Stimulated activated CD4-positive, alpha-beta T cell treated with anti-CD3 and anti-CD28 coated beads, Interleukin-2, amount 100 ng/mL, for 48 hours (primary cell): Measurements from ENCODE around the gene DND1.
A peak's percentile ranks its signal among the peaks of the same experiment; 100 is the strongest.
"Not testable (repeated sequence)": the region's sequence is repeated elsewhere in the genome, so short reads cannot be mapped to it uniquely, and the experiment has no call there.

Source experiments
- DNase-seq, 2 donors: peaks; one replicate each; pipeline ENCODE4 v3.0.0-alpha.2; 2020

DND1 gene

GRCh38 chr5:140673187-140673976, at the start of gene DND1:
Gene DND1 (minus strand): TSS chr5:140673576. CDS start chr5:140673542, 34 bp downstream.
- no peak for DNase-seq

DNA sequence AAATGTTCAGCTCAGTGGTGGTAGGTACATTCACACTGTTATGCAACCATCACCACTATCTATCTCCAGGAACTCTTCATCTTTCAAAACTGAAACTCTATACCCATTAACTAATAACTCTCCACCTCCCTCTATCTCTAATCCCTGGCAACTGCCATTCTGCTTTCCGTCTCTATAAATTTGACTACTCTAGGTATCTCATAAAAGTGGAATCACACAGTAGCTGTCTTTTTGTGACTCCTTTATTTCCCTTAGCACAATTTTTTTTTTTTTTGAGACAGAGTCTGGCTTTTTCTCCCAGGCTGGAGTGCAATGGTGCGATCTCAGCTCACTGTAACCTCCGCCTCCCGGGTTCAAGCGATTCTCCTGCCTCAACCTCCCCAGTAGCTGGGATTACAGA, 48.0 kb upstream of the DND1 start:
- not testable (repeated sequence) for DNase-seq

DNA sequence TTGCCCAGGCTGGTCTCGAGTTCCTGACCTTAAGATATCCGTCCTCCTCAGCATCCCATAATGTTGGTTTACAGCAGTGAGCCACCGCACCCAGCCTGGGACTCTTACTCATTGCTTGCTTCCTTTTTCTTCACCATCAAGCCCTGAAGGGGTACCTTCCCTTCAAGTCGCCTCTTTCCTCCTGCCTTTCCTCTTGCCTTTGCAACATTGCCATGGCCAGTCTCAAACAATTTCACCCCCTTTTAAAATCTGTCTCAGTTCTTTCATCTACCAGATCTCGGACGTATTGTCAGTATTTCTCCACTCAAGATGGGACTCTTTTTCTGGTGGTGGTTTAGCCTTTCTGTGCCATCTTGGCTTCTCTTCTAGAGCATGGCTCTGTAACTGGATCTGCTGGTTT, 47.4 kb upstream of the DND1 start:
- DNase-seq: not testable (repeated sequence)

GRCh38 chr5:140718266-140718592, 44.9 kb upstream of the DND1 start:
- DNase-seq: no peak

GRCh38 chr5:140716238-140716637, 42.9 kb upstream of the DND1 start:
- DNase-seq: not testable (repeated sequence)

DNA sequence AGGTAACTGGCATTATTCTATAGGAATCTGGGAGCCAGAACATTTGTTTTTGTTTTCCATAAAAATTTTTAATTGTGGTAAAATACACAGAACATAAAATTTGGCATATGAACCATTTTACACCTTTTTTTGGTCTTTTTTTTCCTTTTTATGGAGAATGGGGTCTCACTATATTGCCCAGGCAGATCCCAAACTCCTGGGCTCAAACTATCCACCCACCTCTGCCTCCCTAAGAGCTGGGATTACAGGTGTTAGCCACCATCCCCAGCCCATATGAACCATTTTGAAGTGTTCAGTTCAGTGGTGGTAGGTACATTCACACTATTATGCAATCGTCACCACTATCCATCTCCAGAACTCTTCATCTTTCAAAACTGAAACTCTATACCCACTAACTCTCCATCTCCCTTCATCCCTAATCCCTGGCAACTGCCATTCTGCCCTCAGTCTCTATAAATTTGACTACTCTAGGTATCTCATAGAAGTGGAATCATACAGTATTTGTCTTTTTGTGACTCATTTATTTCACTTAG, 40.3 kb upstream of the DND1 start:
- no peak for DNase-seq

- no peak for DNase-seq
Measured at GRCh38 chr5:140711794-140712193, 38.4 kb upstream of the DND1 start.

- peak; percentile 83 to 89 for DNase-seq
Measured at GRCh38 chr5:140710899-140711552, 37.6 kb upstream of the DND1 start.

DNA sequence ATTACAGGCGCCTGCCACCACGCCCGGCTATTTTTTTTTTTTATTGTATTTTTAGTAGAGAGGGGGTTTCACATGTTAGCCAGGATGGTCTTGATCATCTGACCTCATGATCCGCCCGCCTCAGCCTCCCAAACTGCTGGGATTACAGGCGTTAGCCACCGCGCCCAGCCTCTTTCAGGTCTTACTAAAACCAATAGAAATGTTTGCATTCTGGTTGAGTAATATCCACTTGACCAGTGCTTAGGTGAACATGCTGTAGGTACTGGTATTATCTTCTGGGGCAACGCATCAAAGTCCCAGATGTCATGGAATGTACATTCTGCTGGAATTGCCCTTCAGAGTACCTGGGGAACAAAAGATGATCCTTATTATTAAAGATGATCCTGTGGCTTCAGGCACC, 35.4 kb upstream of the DND1 start:
- not testable (repeated sequence) for DNase-seq

DNA sequence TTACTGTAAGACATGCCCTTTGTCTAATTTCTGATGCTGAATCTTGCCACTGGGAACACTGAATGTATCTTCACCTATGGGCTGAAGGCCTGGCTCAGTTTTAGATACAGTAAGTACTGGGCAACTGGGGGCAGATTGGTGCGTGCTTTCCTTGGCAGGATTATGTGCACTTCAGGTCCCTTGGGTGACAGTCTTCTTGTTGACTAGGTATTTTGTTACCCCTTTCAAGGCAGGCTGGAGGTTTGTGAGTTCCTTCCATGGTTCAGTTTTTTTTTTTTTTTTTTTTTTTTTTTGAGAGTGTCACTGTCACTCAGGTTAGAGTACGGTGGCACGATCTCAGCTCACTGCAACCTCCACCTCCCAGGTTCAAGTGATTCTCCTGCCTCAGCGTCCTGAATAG, 34.4 kb upstream of the DND1 start:
- no peak for DNase-seq

GRCh38 chr5:140700177-140701144, 27.1 kb upstream of the DND1 start, which contains the start of gene ZMAT2:
Gene ZMAT2 (plus strand): TSS chr5:140700447. CDS start chr5:140700461, 14 bp downstream.
- DNase-seq: peak; percentile 80 to 83

- DNase-seq: no peak
Measured at GRCh38 chr5:140696891-140697492, 23.6 kb upstream of the DND1 start.

DNA sequence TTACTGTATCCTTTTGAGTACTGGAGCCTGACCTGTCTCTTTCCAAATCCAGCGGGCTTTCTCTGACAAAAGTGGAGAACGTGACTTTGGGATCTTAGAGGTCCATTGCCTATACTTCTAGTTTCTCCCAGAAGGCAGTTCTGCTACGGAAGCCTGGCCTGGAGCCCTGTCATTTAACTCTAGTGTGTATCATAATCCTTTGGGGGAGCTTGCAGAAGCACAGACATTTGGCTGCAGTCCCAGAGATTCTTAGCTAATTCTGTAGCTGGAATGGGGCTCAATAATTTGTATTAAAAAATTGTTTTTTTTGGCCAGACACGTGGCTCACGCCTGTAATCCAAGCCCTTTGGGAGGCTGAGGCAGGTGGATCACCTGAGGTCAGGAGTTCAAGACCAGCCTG, 20.9 kb upstream of the DND1 start:
- no peak for DNase-seq

GRCh38 chr5:140690941-140691924, 17.9 kb upstream of the DND1 start, which contains the start of the genes HARS1 and HARS2:
Gene HARS1 (minus strand): TSS chr5:140691370. CDS start chr5:140691304, 66 bp downstream.
Gene HARS2 (plus strand): TSS chr5:140691455. CDS start chr5:140691649, 194 bp downstream.
- peak; percentile 73 to 77 for DNase-seq

DNA sequence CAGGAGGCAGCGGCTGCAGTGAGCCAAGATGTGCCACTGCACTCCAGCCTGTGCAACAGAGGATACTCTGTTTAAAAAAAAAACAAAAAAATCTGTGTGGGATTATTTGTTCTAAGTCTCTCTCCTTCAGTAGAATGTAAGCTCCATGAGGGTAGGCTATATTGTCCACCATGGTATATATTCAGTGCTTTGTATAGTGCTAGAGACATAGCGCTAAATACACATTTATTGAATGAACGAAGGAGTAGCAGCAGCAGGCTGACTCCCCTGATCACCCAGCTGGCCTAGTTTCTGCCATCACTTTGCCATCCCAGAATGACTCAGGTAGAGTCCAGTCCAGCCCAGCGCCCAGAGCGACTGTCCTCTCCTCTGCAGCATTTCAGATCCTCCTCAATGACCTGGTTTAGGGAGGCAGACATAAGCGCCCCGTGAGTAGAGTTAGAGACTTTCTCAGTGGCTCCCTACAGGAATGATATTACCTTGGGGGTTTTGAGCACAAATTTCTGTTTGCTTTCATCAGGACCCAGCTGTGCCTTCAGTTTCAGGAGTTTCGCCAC, 17.1 kb upstream of the DND1 start:
- DNase-seq: no peak

GRCh38 chr5:140678993-140679392, 5.6 kb upstream of the DND1 start:
- no peak for DNase-seq

DNA sequence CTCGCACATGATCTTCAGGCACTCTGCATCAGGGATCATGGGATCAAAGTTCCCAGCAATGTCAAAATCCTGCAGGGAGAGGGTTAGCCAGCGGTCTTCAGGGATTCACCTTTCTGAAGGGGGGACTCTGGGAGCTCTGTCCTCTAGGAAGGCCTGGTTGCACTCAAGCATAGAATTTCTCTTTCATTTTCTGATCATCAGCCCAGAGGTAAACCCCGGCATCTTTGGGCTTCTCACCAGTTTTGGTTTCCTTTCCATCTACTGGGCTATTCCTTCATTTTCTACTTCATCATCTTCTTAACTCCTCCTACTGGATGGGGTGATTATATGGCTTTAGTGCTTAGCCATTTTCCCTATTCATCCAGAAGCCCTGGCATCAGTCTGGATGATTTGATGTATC, 4.6 kb upstream of the DND1 start:
- no peak for DNase-seq

GRCh38 chr5:140674629-140675028, 1.3 kb upstream of the DND1 start:
- no peak for DNase-seq

- DNase-seq: no peak
Measured at GRCh38 chr5:140674211-140674610, 835 bp upstream of the DND1 start.

DNA sequence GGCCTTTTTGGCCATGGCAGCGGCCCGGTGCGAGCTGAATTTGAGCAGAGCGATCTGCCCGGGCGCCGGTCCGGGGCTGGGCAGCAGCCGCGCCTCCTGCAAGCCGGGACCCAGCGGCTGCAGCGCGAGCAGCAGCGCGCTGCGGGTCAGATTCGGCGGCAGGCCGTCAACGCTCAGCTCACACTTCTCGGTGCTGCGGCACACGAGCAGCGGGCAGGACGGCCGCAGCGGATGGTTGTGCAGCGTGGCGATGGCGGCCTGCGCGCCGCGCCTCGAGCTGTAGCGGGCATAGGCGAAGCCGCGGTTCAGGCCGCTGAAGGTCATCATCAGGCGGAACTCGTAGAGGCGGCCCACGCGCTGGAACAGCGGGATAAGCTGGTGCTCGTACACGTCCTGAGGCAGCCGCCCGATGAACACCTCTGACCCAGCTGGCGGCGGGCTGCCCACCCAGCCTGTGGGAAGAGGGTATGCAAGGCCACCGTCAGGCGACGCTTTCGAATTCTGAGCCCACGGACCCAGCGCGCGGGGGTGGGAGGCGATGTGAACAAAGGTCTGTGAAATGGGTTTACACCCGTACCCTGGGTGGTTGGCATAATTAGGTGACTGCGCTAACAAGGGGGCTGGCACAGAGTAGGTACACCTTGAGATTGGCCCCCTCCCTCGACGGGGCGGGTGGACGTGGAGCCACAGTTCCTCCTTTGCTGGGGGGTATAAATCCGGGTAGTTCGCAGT, 755 bp downstream of the DND1 start:
- DNase-seq: no peak
